CD4-positive, alpha-beta T cell treated with Interleukin-15 for 4 hours (primary cell): ENCODE measurements around the gene HEMGN.

ENCODE experiments used
- DNase-seq: peaks from one replicate; pipeline ENCODE4 v3.0.0-alpha.2; 2020; ENCODE audit warnings: low spot score

The HEMGN gene

GRCh38 chr9:97895695-97896332, 42.2 kb downstream of the HEMGN start:
- no peak for DNase-seq

- DNase-seq, result no peak
Measured at GRCh38 chr9:97895211-97895610, 42.8 kb downstream of the HEMGN start.

- DNase-seq, result no peak
Measured at GRCh38 chr9:97892421-97892820, 45.6 kb downstream of the HEMGN start.

- DNase-seq, result no peak
Measured at GRCh38 chr9:97891736-97892135, 46.2 kb downstream of the HEMGN start.

- peak; percentile 71 for DNase-seq
Measured at GRCh38 chr9:97889941-97890887, 47.8 kb downstream of the HEMGN start.

- no peak for DNase-seq
Measured at GRCh38 chr9:97880336-97880735, 57.6 kb downstream of the HEMGN start.
